NCI-H1436 treated with DMSO at 0.1 percent for 48 hours (cell line): ENCODE results near the gene GEMIN7.
"Not testable (repeated sequence)": the region's sequence is repeated elsewhere in the genome, so short reads cannot be mapped to it uniquely, and the experiment has no call there.

Source experiments
- DNase-seq: peaks from one replicate; lab custom pipeline; 2025; lab: John Stamatoyannopoulos, UW

GEMIN7 gene

GRCh38 chr19:45104658-45105349 is 25.7 kb downstream of the GEMIN7 start:
- DNase-seq = no peak

GRCh38 chr19:45106363-45106762 is 27.3 kb downstream of the GEMIN7 start:
- not testable (repeated sequence) for DNase-seq

- no peak for DNase-seq
These were observed 28.6 kb downstream of the GEMIN7 start for GRCh38 chr19:45107621-45108150.

- no peak for DNase-seq
These were observed 31.8 kb downstream of the GEMIN7 start for GRCh38 chr19:45110851-45111266.

- no peak for DNase-seq
These were observed 33.2 kb downstream of the GEMIN7 start for GRCh38 chr19:45112111-45112827.

GRCh38 chr19:45113628-45114027 is 34.6 kb downstream of the GEMIN7 start:
- DNase-seq = peak; percentile 59

GRCh38 chr19:45114116-45114515 is 35.1 kb downstream of the GEMIN7 start:
- peak; percentile 34 for DNase-seq

- DNase-seq = no peak
These were observed 37.0 kb downstream of the GEMIN7 start for GRCh38 chr19:45115809-45116615.

GRCh38 chr19:45117167-45117594 is 38.1 kb downstream of the GEMIN7 start:
- no peak for DNase-seq

GRCh38 chr19:45117671-45118070 is 38.6 kb downstream of the GEMIN7 start:
- DNase-seq = no peak

- no peak for DNase-seq
These were observed 39.0 kb downstream of the GEMIN7 start for GRCh38 chr19:45118106-45118505.

- DNase-seq = not testable (repeated sequence)
These were observed 39.7 kb downstream of the GEMIN7 start for GRCh38 chr19:45118591-45119355.

GRCh38 chr19:45119582-45119981 is 40.5 kb downstream of the GEMIN7 start:
- no peak for DNase-seq

GRCh38 chr19:45121827-45122345 is 42.8 kb downstream of the GEMIN7 start:
- no peak for DNase-seq

- no peak for DNase-seq
These were observed 43.8 kb downstream of the GEMIN7 start for GRCh38 chr19:45122832-45123231.

GRCh38 chr19:45123440-45123850 is 44.4 kb downstream of the GEMIN7 start:
- DNase-seq = no peak

- DNase-seq = no peak
These were observed 45.0 kb downstream of the GEMIN7 start for GRCh38 chr19:45124021-45124420.

- DNase-seq = no peak
These were observed 46.3 kb downstream of the GEMIN7 start for GRCh38 chr19:45125360-45125759.

GRCh38 chr19:45125975-45126493 is 47.0 kb downstream of the GEMIN7 start:
- DNase-seq = no peak

GRCh38 chr19:45126654-45127053 is 47.6 kb downstream of the GEMIN7 start:
- no peak for DNase-seq

GRCh38 chr19:45128146-45128545 is 49.1 kb downstream of the GEMIN7 start:
- no peak for DNase-seq
